ENCODE data around the gene ZBTB8OS.

DNA sequence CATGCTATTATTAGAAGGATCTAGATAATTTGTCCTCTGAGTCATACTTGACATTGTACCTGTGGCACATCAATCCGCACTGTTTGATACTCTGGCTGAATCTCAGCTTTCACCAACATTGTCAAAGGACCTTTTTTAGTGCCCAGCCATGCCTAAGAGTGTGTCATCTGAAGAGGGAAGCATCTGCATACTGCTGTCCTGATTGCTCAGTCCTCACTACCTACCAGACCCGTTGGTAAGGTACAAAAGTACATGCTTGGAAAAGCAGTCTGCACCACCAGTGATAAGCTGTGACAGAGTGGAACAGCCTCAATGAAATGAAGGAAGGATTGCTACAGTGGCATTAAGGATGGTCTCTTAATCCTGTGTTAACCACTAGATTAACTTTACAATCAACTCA, 35.1 kb upstream of the ZBTB8OS start:
- TF ChIP-seq GABPA (IDR thresholded peaks at IDR 0.05; ENCODE audit: low read depth) (no peak), POLR2AphosphoS5 (IDR thresholded peaks at IDR 0.05; ENCODE audit: low read depth) (no peak), CTCF (IDR thresholded peaks at IDR 0.05; ENCODE audit: insufficient read depth, low read length) (no peak)

All from HL-60 (cell line).